ENCODE measurements around the gene KCTD21. TPM values are rescaled to one million over a fixed set of nuclear protein-coding genes. Genes with fewer than 3 reads are reported as not detected.

The KCTD21 gene
- total and polyA plus RNA-seq, 9 donors, result 7.4 to 24.7 (median 14.1) TPM

GRCh38 chr11:78156127-78156844 is 32.1 kb downstream of the KCTD21 start:
- DNase-seq, result no peak
- no peak for TF ChIP-seq EP300 (IDR thresholded peaks at IDR 0.05)
- TF ChIP-seq, protein P1, sequence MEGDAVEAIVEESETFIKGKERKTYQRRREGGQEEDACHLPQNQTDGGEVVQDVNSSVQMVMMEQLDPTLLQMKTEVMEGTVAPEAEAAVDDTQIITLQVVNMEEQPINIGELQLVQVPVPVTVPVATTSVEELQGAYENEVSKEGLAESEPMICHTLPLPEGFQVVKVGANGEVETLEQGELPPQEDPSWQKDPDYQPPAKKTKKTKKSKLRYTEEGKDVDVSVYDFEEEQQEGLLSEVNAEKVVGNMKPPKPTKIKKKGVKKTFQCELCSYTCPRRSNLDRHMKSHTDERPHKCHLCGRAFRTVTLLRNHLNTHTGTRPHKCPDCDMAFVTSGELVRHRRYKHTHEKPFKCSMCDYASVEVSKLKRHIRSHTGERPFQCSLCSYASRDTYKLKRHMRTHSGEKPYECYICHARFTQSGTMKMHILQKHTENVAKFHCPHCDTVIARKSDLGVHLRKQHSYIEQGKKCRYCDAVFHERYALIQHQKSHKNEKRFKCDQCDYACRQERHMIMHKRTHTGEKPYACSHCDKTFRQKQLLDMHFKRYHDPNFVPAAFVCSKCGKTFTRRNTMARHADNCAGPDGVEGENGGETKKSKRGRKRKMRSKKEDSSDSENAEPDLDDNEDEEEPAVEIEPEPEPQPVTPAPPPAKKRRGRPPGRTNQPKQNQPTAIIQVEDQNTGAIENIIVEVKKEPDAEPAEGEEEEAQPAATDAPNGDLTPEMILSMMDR (IDR thresholded peaks at IDR 0.05), result no peak
- no peak for TF ChIP-seq POLR2A (IDR thresholded peaks at IDR 0.05)
- H3K36me3 ChIP-seq, result no peaks in the 10 kb centered on the region
- H3K4me3 ChIP-seq, result no peak overlapping the region
- 52 to 54% (median 54%) methylated on average over 6 of the region's 6 CpGs for WGBS, 3 donors
- H3K27ac ChIP-seq, result no peak overlapping the region
- peaks cover 22% of the 10 kb centered on the region for H3K4me1 ChIP-seq (ENCODE audit: insufficient read depth)
- intact Hi-C loops (cut with DNase I), result no loop called here
- H3K9me3 ChIP-seq, result no peaks in the 10 kb centered on the region
- H3K27me3 ChIP-seq, result no peaks in the 10 kb centered on the region

DNA sequence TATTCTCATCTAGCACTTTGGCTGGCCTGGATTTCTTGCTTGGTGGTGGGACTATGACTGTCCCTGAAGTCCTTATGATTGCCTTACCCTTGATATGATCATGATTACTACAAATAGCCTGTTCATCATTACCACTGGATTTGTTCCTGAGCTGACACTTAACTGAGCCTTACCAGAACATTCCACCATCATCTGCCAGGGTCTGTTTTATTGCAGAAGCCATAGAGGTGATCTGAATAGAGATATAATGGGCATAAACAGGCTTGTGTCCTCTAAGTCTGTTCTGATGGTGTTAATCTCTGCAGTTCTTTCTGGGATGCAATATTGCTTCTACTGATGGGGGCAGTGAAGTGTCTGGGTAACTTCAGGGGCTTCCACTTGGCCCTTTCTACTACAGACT is 36.6 kb downstream of the KCTD21 start:
- no peaks in the 10 kb centered on the region for H3K27me3 ChIP-seq
- no peaks in the 10 kb centered on the region for H3K36me3 ChIP-seq
- TF ChIP-seq POLR2A (IDR thresholded peaks at IDR 0.05) (no peak), EP300 (IDR thresholded peaks at IDR 0.05) (no peak)
- TF ChIP-seq, protein P1 (IDR thresholded peaks at IDR 0.05), result no peak
- no peak overlapping the region for H3K4me3 ChIP-seq
- H3K27ac ChIP-seq, result no peak overlapping the region
- H3K4me1 ChIP-seq (ENCODE audit: insufficient read depth), result peaks cover 5% of the 10 kb centered on the region
- intact Hi-C loops (cut with DNase I), result loop anchor here in 1 of 4 donors (5.0 kb wide), 1 partner anchor 420 kb away; the partner anchor contains the start of gene NARS2
- no peak for DNase-seq
- no peaks in the 10 kb centered on the region for H3K9me3 ChIP-seq

DNA sequence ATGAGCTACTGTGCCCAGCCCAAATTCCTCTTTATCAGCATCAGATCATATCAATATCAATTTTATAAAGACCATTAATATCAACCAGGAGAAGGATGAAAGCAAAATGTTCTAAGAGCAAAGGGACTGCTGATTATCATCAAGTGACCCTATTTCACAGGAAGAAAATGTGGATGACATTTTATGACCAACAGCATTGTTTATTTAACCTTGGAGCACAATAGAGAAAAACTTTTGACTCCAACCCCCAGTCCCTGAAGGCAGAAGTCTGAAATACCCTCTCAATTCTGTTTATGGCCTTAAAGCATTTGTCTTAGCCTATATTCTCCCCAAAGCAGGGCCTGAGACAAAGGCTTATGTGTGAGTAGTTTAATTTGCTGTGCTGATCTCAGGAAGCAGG is 37.7 kb downstream of the KCTD21 start:
- DNase-seq, result no peak
- intact Hi-C loops (cut with DNase I), result loop anchor here in 1 of 4 donors (5.0 kb wide), 1 partner anchor 422 kb away; the partner anchor contains the start of gene NARS2
- H3K36me3 ChIP-seq, result no peaks in the 10 kb centered on the region
- H3K4me3 ChIP-seq, result no peak overlapping the region
- peaks cover 1% of the 10 kb centered on the region for H3K4me1 ChIP-seq (ENCODE audit: insufficient read depth)
- H3K27me3 ChIP-seq, result no peaks in the 10 kb centered on the region
- H3K27ac ChIP-seq, result no peak overlapping the region
- TF ChIP-seq EP300 (IDR thresholded peaks at IDR 0.05) (no peak), POLR2A (IDR thresholded peaks at IDR 0.05) (no peak)
- TF ChIP-seq, protein P1 (IDR thresholded peaks at IDR 0.05), result no peak
- no peaks in the 10 kb centered on the region for H3K9me3 ChIP-seq

DNA sequence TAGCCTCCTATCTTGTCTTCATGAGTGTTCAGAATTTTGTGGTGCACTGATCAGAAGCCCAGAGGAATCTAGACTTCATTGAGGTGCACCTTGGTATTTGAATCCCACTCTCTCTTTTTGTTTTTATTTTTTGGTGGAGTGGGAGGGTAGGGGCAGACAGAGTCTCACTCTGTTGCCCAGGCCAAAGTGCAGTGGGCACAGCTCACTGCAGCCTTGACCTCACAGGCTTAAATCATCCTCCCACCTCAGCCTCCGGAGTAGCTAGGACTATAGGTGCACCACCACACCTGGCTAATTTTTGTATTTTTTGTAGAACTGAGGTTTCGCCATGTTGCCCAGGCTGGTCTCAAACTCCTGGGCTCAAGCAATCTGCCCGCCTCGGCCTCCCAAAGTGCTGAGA is 38.1 kb downstream of the KCTD21 start:
- H3K27ac ChIP-seq, result no peak overlapping the region
- 77 to 98% (median 93%) methylated on average over 4 of the region's 4 CpGs for WGBS, 3 donors
- no peaks in the 10 kb centered on the region for H3K36me3 ChIP-seq
- no peak overlapping the region for H3K4me3 ChIP-seq
- peaks cover 1% of the 10 kb centered on the region for H3K4me1 ChIP-seq (ENCODE audit: insufficient read depth)
- H3K27me3 ChIP-seq, result no peaks in the 10 kb centered on the region
- no peaks in the 10 kb centered on the region for H3K9me3 ChIP-seq
- intact Hi-C loops (cut with DNase I), result loop anchor here in 1 of 4 donors (5.0 kb wide), 1 partner anchor 422 kb away; the partner anchor contains the start of gene NARS2
- no peak for TF ChIP-seq EP300 (IDR thresholded peaks at IDR 0.05)
- no peak for TF ChIP-seq POLR2A (IDR thresholded peaks at IDR 0.05)
- TF ChIP-seq, protein P1 (IDR thresholded peaks at IDR 0.05), result no peak
- no peak for DNase-seq

All from ovary (tissue), 9 donors.